PC-9 (cell line): Measurements from ENCODE around the gene POLG. TPM values are rescaled to one million over a fixed set of nuclear protein-coding genes. Genes with fewer than 3 reads are reported as not detected.

Source experiments
- BruUV-seq: library from RNA; stranded (reverse); fragments of 400-500 nt; replicated peaks from 2 replicates; lab custom pipeline; 2021; lab: Mats Ljungman, UMichigan
- CTCF ChIA-PET: fragments of 300-600 bp; sonication (Branson Sonifier 250); formaldehyde crosslinking; loops from one replicate; lab custom pipeline; 2022; ENCODE audit warnings: antibody characterized with exemption; lab: Charles Lee
- POLR2A ChIA-PET: fragments of 300-600 bp; sonication (Branson Sonifier 250); formaldehyde crosslinking; loops from one replicate; lab custom pipeline; 2022; ENCODE audit warnings: antibody characterized with exemption; ENCODE audit not compliant: unreplicated experiment; lab: Charles Lee
- DNase-seq, 2 experiments: peaks; one replicate each; pipeline versions ENCODE4 v3.0.0 to v3.0.0-alpha.2; 2015 to 2022; ENCODE audit warnings: mixed read lengths in 1 of 2
- H2AFZ ChIP-seq: fragments of 200-600 bp; sonication (generic); 2 replicates; pipeline ENCODE4 v1.8.1; 2017; ENCODE audit warnings: antibody characterized with exemption
- H3F3A ChIP-seq: fragments of 200-600 bp; sonication (generic); 2 replicates; pipeline ENCODE4 v1.8.1; 2017; ENCODE audit warnings: antibody characterized with exemption, mild to moderate bottlenecking, low read depth; ENCODE audit not compliant: insufficient read depth
- H3K27ac ChIP-seq: fragments of 200-600 bp; sonication (generic); 2 replicates; pipeline ENCODE4 v1.6.1; 2016; ENCODE audit warnings: mixed run types
- H3K27me3 ChIP-seq: fragments of 200-600 bp; sonication (generic); 2 replicates; pipeline ENCODE4 v1.6.1; 2016; ENCODE audit warnings: low read depth, mixed run types; ENCODE audit not compliant: insufficient read depth
- H3K36me3 ChIP-seq: fragments of 200-600 bp; sonication (generic); 2 replicates; pipeline ENCODE4 v1.6.1; 2016; ENCODE audit warnings: low read depth, mixed run types
- H3K4me1 ChIP-seq: fragments of 200-600 bp; sonication (generic); replicated peaks from 2 replicates; pipeline ENCODE4 v1.6.1; 2016; ENCODE audit warnings: mixed run types; ENCODE audit not compliant: insufficient read depth
- H3K4me2 ChIP-seq: fragments of 200-600 bp; sonication (generic); 2 replicates; pipeline ENCODE4 v1.6.1; 2017; ENCODE audit warnings: mixed run types
- H3K4me3 ChIP-seq: fragments of 200-600 bp; sonication (generic); 2 replicates; pipeline ENCODE4 v1.6.1; 2016; ENCODE audit warnings: mixed run types
- H3K79me2 ChIP-seq: fragments of 200-600 bp; sonication (generic); 2 replicates; pipeline ENCODE4 v1.6.1; 2017; ENCODE audit warnings: low read depth, mixed run types
- H3K9me2 ChIP-seq: fragments of 200-600 bp; sonication (generic); 2 replicates; pipeline ENCODE4 v1.8.1; 2017; ENCODE audit warnings: mild to moderate bottlenecking; ENCODE audit not compliant: insufficient read depth
- H3K9me3 ChIP-seq: fragments of 200-600 bp; sonication (generic); 2 replicates; pipeline ENCODE4 v1.8.1; 2016; ENCODE audit warnings: low read depth; ENCODE audit not compliant: insufficient read depth
- H4K20me1 ChIP-seq: fragments of 200-600 bp; sonication (generic); 2 replicates; pipeline ENCODE4 v1.8.1; 2017; ENCODE audit not compliant: insufficient read depth
- EZH2 ChIP-seq: fragments of 200-600 bp; sonication (generic); IDR thresholded peaks from 2 replicates; pipeline ENCODE4 v1.8.0; 2017; ENCODE audit warnings: antibody characterized with exemption, low read depth
- intact Hi-C: fragments of 100-400 bp; cut with micrococcal nuclease; formaldehyde crosslinking; loops from one replicate; pipeline ENCODE4 v1.10.0; 2022; ENCODE audit not compliant: unreplicated experiment
- total RNA-seq: library from RNA; stranded (reverse); gene quantifications from 2 replicates; pipeline ENCODE4 v1.2.3, GENCODE V29; 2021
- TF ChIP-seq, protein P1 (sequence below): fragments of 200-600 bp; sonication (generic); conservative IDR thresholded peaks from 2 replicates; pipeline ENCODE4 v1.6.1; 2017; ENCODE audit warnings: mixed run types, antibody characterized with exemption, mild to moderate bottlenecking, moderate library complexity

The POLG gene
- total RNA-seq, 1 experiment from 2014 or later: 43.6 TPM

DNA sequence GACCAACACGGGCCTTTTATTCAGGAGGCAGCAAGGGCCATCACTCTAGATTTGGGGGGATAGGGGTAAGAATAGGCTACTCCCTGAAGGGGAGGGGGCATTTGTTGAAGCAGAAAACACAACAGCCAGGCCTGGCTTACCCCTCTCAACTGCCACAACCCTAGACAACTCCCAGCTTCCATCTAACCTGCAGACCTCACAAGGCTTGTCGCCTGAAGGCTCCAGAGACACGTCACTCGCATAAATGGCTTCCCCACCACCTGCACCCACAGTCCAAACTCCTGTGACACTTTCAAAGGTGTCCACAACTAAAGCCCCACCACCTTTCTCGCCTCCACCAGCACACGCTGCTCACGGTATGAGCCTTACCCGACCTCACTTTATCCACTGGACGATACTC lies 14.9 kb downstream of the POLG start:
- Histone ChIP-seq H3K36me3 (peaks cover 23% of the 10 kb centered on the region), H3K4me1 (no peaks in the 10 kb centered on the region)
- CTCF ChIA-PET: no interaction called here

DNA sequence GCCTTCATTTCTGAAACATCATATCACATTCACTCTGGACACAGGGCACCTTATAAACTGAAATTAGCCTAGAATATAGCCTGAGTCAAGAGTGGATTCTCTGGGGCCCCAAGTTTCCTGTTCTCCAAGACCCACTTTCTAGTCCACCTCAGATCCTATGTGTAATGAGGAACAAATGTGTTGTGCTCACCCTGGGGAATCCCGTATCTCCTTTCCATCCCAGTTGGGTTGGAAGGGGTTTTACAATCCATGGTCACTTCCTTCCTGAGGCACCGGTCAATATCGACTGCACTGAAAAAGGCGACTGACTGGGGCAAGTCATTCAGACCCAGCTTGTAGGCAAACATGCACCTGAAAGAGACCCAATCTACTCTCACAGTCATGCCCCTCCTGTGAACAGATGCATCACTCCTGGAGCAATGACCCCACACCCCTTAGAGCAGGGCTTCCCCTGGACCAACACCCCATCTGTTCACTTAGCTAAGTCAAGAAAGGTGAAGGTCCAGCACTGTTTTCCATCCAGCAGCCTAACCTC lies 17.4 kb downstream of the POLG start:
- Histone ChIP-seq H3K4me3 (no peak overlapping the region), H4K20me1 (peaks cover 5% of the 10 kb centered on the region; the same call in 1 of the 2 replicates), H3K27me3 (no peaks in the 10 kb centered on the region), H3K9me3 (no peaks in the 10 kb centered on the region), H3K9me2 (no peaks in the 10 kb centered on the region), H3K4me1 (no peaks in the 10 kb centered on the region), H3K4me2 (no peak overlapping the region), H2AFZ (no peak overlapping the region), H3K27ac (no peak overlapping the region), H3K79me2 (no peaks in the 10 kb centered on the region), H3F3A (peaks cover 37% of the 10 kb centered on the region; the same call in 1 of the 2 replicates), H3K36me3 (peaks cover 30% of the 10 kb centered on the region)
- intact Hi-C loops: no loop called here
- no TSS peak for BruUV-seq
- CTCF ChIA-PET: interaction anchor here (0.6 kb wide), 1 partner anchor 12 kb away, joined by 5 read pairs; no protein-coding TSS in a partner anchor
- TF ChIP-seq, protein P1, sequence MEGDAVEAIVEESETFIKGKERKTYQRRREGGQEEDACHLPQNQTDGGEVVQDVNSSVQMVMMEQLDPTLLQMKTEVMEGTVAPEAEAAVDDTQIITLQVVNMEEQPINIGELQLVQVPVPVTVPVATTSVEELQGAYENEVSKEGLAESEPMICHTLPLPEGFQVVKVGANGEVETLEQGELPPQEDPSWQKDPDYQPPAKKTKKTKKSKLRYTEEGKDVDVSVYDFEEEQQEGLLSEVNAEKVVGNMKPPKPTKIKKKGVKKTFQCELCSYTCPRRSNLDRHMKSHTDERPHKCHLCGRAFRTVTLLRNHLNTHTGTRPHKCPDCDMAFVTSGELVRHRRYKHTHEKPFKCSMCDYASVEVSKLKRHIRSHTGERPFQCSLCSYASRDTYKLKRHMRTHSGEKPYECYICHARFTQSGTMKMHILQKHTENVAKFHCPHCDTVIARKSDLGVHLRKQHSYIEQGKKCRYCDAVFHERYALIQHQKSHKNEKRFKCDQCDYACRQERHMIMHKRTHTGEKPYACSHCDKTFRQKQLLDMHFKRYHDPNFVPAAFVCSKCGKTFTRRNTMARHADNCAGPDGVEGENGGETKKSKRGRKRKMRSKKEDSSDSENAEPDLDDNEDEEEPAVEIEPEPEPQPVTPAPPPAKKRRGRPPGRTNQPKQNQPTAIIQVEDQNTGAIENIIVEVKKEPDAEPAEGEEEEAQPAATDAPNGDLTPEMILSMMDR: no peak
- TF ChIP-seq EZH2: no peak
- POLR2A ChIA-PET: no interaction called here
- no peak for DNase-seq

More for the DNA sequence above, 14.9 kb downstream of the POLG start:
- DNase-seq: no peak
- Histone ChIP-seq H3K27me3 (no peaks in the 10 kb centered on the region), H3K9me2 (no peaks in the 10 kb centered on the region), H3K9me3 (no peaks in the 10 kb centered on the region), H2AFZ (no peak overlapping the region), H3K4me2 (no peak overlapping the region), H3K79me2 (no peaks in the 10 kb centered on the region), H3K4me3 (no peak overlapping the region), H3F3A (peaks cover 28% of the 10 kb centered on the region; the same call in 1 of the 2 replicates), H3K27ac (no peak overlapping the region), H4K20me1 (peaks cover 5% of the 10 kb centered on the region; the same call in 1 of the 2 replicates)
- TF ChIP-seq EZH2: no peak
- BruUV-seq: no TSS peak
- POLR2A ChIA-PET: no interaction called here
- intact Hi-C loops: no loop called here

DNA sequence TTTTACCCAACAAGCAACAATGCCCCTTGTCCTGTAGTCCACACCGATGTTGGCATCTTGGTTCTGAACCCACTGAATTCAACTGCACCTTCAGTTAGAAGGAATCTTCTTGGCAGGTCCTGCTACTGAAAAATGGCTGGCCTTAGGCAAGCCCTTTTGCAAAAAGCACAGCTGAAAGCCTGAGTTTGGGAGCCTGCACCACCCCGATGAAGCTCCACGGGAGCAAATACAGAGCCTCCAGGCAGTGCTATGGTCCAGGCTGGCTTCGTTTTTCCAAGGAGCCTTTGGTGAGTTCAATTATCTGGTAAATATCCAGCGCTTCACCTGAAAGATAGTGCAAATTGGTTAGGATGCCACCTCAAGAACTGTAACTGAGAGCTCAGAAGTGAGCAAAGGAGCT lies 18.1 kb downstream of the POLG start:
- Histone ChIP-seq H3K9me2 (no peaks in the 10 kb centered on the region), H3K79me2 (no peaks in the 10 kb centered on the region), H3K4me1 (no peaks in the 10 kb centered on the region), H4K20me1 (peaks cover 5% of the 10 kb centered on the region; the same call in 1 of the 2 replicates), H2AFZ (no peak overlapping the region), H3K9me3 (no peaks in the 10 kb centered on the region), H3K4me2 (no peak overlapping the region), H3K36me3 (peaks cover 28% of the 10 kb centered on the region), H3K4me3 (no peak overlapping the region), H3K27me3 (no peaks in the 10 kb centered on the region), H3K27ac (no peak overlapping the region), H3F3A (peaks cover 42% of the 10 kb centered on the region; the same call in 1 of the 2 replicates)
- TF ChIP-seq, protein P1: no peak
- no peak for TF ChIP-seq EZH2
- ChIA-PET POLR2A (no interaction called here), CTCF (no interaction called here)
- no TSS peak for BruUV-seq
- DNase-seq: no peak
- intact Hi-C loops: no loop called here
